ENCODE data around the gene PLEKHA5.

Gene PLEKHA5

GRCh38 chr12:19130224-19131024 lies 891 bp downstream of the PLEKHA5 start:
- peak in 11 of 14 donors; percentile 1 to 74 (median 46) for DNase-seq

- DNase-seq = peak in 9 of 14 donors; percentile 22 to 64 (median 49)
Observed at GRCh38 chr12:19131025-19131444, 1.5 kb downstream of the PLEKHA5 start.

GRCh38 chr12:19138551-19138950 lies 9.0 kb downstream of the PLEKHA5 start:
- DNase-seq = no peak

- DNase-seq = no peak
Observed at GRCh38 chr12:19138956-19139355, 9.4 kb downstream of the PLEKHA5 start.

- no peak for DNase-seq
Observed at GRCh38 chr12:19139615-19140194, 10.2 kb downstream of the PLEKHA5 start.

- no peak for DNase-seq
Observed at GRCh38 chr12:19140381-19141236, 11.1 kb downstream of the PLEKHA5 start.

- DNase-seq = no peak
Observed at GRCh38 chr12:19142499-19142898, 13.0 kb downstream of the PLEKHA5 start.

- DNase-seq = no peak
Observed at GRCh38 chr12:19144287-19144686, 14.8 kb downstream of the PLEKHA5 start.

- DNase-seq = no peak
Observed at GRCh38 chr12:19144985-19145384, 15.5 kb downstream of the PLEKHA5 start.

- no peak for DNase-seq
Observed at GRCh38 chr12:19148860-19149259, 19.3 kb downstream of the PLEKHA5 start.

GRCh38 chr12:19150273-19150900 lies 20.9 kb downstream of the PLEKHA5 start:
- no peak for DNase-seq

- no peak for DNase-seq
Observed at GRCh38 chr12:19151298-19151697, 21.8 kb downstream of the PLEKHA5 start.

- no peak for DNase-seq
Observed at GRCh38 chr12:19153396-19153795, 23.9 kb downstream of the PLEKHA5 start.

GRCh38 chr12:19154686-19155085 lies 25.2 kb downstream of the PLEKHA5 start:
- DNase-seq = no peak

- no peak for DNase-seq
Observed at GRCh38 chr12:19155981-19156734, 26.6 kb downstream of the PLEKHA5 start.

GRCh38 chr12:19158923-19159322 lies 29.4 kb downstream of the PLEKHA5 start:
- no peak for DNase-seq

GRCh38 chr12:19161216-19161615 lies 31.7 kb downstream of the PLEKHA5 start:
- DNase-seq = no peak

GRCh38 chr12:19165451-19165850 lies 35.9 kb downstream of the PLEKHA5 start:
- no peak for DNase-seq

GRCh38 chr12:19166387-19166786 lies 36.9 kb downstream of the PLEKHA5 start:
- no peak for DNase-seq

GRCh38 chr12:19166956-19167355 lies 37.4 kb downstream of the PLEKHA5 start:
- DNase-seq = no peak

- no peak for DNase-seq
Observed at GRCh38 chr12:19167708-19168107, 38.2 kb downstream of the PLEKHA5 start.

- DNase-seq = no peak
Observed at GRCh38 chr12:19168644-19169043, 39.1 kb downstream of the PLEKHA5 start.
